ENCODE data around the gene UBE3C.

GRCh38 chr7:157279741-157280215 lies 141.1 kb downstream of the UBE3C start:
- no peak for TF ChIP-seq CTCF (IDR thresholded peaks at IDR 0.05; ENCODE audit: poor library complexity, severe bottlenecking)
- no peak for TF ChIP-seq POLR2AphosphoS5 (IDR thresholded peaks at IDR 0.05)
- no peak for TF ChIP-seq EP300 (conservative IDR thresholded peaks at IDR 0.05; ENCODE audit: poor library complexity, severe bottlenecking)

Data from neural cell (in vitro differentiated cells).